ENCODE measurements around the gene APOC3. TPM values are rescaled to one million over a fixed set of nuclear protein-coding genes. Genes with fewer than 3 reads are reported as not detected.
A peak's percentile ranks its signal among the peaks of the same experiment; 100 is the strongest.

APOC3 gene
- total and polyA plus RNA-seq, 12 donors, result 0.12 to 0.64 TPM; not detected in 10

GRCh38 chr11:116840746-116841296, 11.1 kb downstream of the APOC3 start:
- Histone ChIP-seq H3K4me1 (peaks cover 11 to 53% (median 25%) of the 10 kb centered on the region in 9 donors), H3K27ac (peak overlapping the region in 1 of 10 donors; percentile 4), H3K4me3 (no peak overlapping the region), H3K36me3 (peaks cover 0 to 33% (median 9%) of the 10 kb centered on the region in 9 donors), H3K27me3 (no peaks in the 10 kb centered on the region), H3K9me3 (no peaks in the 10 kb centered on the region)
- ATAC-seq (no peak), DNase-seq (no peak)
- no peak for TF ChIP-seq CTCF (IDR thresholded peaks at IDR 0.05)
- intact Hi-C loops (cut with DNase I), result no loop called here
- 65 to 74% methylated on average over 9 of the region's 9 CpGs for WGBS, 2 donors

- Histone ChIP-seq H3K9me3 (no peaks in the 10 kb centered on the region), H3K27ac (no peak overlapping the region), H3K4me1 (peaks cover 2 to 40% (median 15%) of the 10 kb centered on the region in 9 donors), H3K36me3 (peaks cover 0 to 46% (median 22%) of the 10 kb centered on the region in 9 donors), H3K4me3 (no peak overlapping the region), H3K27me3 (no peaks in the 10 kb centered on the region)
- DNase-seq (no peak), ATAC-seq (no peak)
- 99% methylated on average over 4 of the region's 4 CpGs for WGBS, 2 donors
- intact Hi-C loops (cut with DNase I), result no loop called here
- TF ChIP-seq CTCF (IDR thresholded peaks at IDR 0.05), result no peak
These were observed 12.4 kb downstream of the APOC3 start for GRCh38 chr11:116842117-116842516.

GRCh38 chr11:116842909-116843308, 13.2 kb downstream of the APOC3 start:
- ATAC-seq (no peak), DNase-seq (no peak)

GRCh38 chr11:116843661-116844060, 14.0 kb downstream of the APOC3 start:
- WGBS, 2 donors, result 93% methylated on average over 9 of the region's 9 CpGs
- ATAC-seq (no peak), DNase-seq (no peak)
- TF ChIP-seq CTCF (IDR thresholded peaks at IDR 0.05), result no peak
- H3K4me1 ChIP-seq, result peaks cover 0 to 28% (median 9%) of the 10 kb centered on the region in 9 donors
- no peak overlapping the region for H3K27ac ChIP-seq
- H3K9me3 ChIP-seq, result no peaks in the 10 kb centered on the region
- H3K36me3 ChIP-seq, result peaks cover 0 to 61% (median 33%) of the 10 kb centered on the region in 9 donors
- intact Hi-C loops (cut with DNase I), result no loop called here
- H3K27me3 ChIP-seq, result no peaks in the 10 kb centered on the region
- no peak overlapping the region for H3K4me3 ChIP-seq

More at GRCh38 chr11:116842909-116843308, 13.2 kb downstream of the APOC3 start:
- H3K27me3 ChIP-seq, result no peaks in the 10 kb centered on the region
- no peak overlapping the region for H3K27ac ChIP-seq
- H3K4me1 ChIP-seq, result peaks cover 0 to 32% (median 9%) of the 10 kb centered on the region in 9 donors
- 84 to 87% methylated on average over 4 of the region's 4 CpGs for WGBS, 2 donors
- no peak overlapping the region for H3K4me3 ChIP-seq
- H3K9me3 ChIP-seq, result no peaks in the 10 kb centered on the region
- peaks cover 0 to 54% (median 28%) of the 10 kb centered on the region in 9 donors for H3K36me3 ChIP-seq
- intact Hi-C loops (cut with DNase I), result no loop called here
- TF ChIP-seq CTCF (IDR thresholded peaks at IDR 0.05), result no peak

All from heart right ventricle (tissue), 16 donors.